Measurements from ENCODE around the gene DDX51.

Gene DDX51

DNA sequence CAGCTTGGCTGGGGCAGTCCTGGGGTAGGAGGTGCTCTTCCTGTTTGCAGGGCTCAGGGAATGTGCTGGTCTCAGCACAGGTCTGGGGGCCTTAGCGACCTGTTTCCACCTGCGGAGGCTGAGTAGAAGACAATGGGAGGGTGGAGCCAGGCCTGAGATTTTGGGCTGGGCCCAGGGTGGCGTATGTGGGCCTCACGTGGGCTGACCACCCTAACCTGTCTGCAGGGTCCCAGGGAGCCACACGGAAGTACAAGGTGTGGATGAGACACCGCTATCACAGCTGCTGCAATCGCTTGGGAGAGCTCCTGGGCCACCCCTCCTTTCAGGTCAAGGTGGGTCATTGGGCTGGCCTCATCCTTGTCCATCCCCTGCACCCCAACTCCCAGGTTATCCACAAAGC is 1.2 kb upstream of the DDX51 start:
- H3K27ac ChIP-seq, result peak overlapping the region; percentile 88
- TF ChIP-seq, protein P1, sequence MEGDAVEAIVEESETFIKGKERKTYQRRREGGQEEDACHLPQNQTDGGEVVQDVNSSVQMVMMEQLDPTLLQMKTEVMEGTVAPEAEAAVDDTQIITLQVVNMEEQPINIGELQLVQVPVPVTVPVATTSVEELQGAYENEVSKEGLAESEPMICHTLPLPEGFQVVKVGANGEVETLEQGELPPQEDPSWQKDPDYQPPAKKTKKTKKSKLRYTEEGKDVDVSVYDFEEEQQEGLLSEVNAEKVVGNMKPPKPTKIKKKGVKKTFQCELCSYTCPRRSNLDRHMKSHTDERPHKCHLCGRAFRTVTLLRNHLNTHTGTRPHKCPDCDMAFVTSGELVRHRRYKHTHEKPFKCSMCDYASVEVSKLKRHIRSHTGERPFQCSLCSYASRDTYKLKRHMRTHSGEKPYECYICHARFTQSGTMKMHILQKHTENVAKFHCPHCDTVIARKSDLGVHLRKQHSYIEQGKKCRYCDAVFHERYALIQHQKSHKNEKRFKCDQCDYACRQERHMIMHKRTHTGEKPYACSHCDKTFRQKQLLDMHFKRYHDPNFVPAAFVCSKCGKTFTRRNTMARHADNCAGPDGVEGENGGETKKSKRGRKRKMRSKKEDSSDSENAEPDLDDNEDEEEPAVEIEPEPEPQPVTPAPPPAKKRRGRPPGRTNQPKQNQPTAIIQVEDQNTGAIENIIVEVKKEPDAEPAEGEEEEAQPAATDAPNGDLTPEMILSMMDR (conservative IDR thresholded peaks at IDR 0.05), result no peak
- no peak for TF ChIP-seq ZFX (IDR thresholded peaks at IDR 0.05)

DNA sequence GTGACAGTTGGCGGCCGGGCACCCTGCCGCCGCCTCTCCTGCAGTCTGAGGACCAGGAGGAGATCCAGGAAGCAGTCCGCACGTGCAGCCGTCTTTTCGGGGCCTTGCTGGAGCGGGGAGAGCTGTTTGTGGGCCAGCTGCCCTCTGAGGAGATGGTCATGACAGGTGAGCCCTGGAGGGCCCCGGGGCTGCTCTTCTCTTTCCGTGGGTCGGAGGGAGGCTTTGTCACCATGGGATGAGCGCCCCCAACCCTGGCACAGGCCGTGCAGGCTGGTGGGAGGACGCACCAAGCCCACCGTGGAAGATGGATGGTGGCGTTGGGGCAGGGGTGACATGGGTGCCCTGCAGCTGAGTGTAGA is 670 bp upstream of the DDX51 start:
- TF ChIP-seq ZFX (IDR thresholded peaks at IDR 0.05), result no peak
- TF ChIP-seq, protein P1 (conservative IDR thresholded peaks at IDR 0.05), result no peak
- peak overlapping the region; percentile 88 for H3K27ac ChIP-seq

- H3K27ac ChIP-seq, result peak overlapping the region; percentile 88
These were observed 615 bp downstream of the DDX51 start for GRCh38 chr12:132143336-132144071.

DNA sequence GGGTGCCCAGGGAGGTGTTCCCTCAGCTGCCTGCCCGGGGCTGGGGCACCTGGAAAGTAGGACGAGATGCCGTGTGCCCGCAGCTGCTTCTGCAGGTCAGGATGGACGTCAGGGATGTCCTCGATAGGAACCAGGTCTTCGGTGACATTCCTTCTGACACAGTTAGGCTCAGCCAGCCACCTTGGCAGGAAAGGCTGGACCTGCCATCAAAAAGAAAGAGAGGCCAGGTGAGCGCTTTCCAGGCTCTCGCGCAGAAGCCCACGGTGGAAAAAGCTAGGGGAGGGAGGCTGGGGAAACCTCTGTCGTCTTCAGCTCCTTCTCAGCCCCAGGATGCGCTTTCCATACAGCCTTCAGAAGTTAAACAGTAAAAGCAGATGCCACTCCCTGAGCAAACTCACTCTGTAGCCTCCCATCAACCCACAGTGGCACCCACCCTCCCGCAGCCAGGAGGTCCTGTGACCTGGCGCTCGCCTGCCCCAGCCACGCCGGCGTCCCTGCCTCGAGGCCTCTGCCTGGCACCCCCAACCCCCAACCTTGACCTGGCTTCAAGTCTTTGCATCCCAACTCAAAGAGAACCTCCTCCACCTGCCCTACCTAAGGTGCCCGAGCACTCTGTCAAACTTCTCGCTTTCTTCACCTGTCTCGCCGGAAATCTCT is 1.3 kb downstream of the DDX51 start:
- H3K27ac ChIP-seq, result peak overlapping the region; percentile 88
- TF ChIP-seq, protein P1 (conservative IDR thresholded peaks at IDR 0.05), result no peak
- no peak for TF ChIP-seq ZFX (IDR thresholded peaks at IDR 0.05)

More at GRCh38 chr12:132143336-132144071, 615 bp downstream of the DDX51 start:
- TF ChIP-seq, protein P1 (conservative IDR thresholded peaks at IDR 0.05), result no peak
- no peak for TF ChIP-seq ZFX (IDR thresholded peaks at IDR 0.05)

DNA sequence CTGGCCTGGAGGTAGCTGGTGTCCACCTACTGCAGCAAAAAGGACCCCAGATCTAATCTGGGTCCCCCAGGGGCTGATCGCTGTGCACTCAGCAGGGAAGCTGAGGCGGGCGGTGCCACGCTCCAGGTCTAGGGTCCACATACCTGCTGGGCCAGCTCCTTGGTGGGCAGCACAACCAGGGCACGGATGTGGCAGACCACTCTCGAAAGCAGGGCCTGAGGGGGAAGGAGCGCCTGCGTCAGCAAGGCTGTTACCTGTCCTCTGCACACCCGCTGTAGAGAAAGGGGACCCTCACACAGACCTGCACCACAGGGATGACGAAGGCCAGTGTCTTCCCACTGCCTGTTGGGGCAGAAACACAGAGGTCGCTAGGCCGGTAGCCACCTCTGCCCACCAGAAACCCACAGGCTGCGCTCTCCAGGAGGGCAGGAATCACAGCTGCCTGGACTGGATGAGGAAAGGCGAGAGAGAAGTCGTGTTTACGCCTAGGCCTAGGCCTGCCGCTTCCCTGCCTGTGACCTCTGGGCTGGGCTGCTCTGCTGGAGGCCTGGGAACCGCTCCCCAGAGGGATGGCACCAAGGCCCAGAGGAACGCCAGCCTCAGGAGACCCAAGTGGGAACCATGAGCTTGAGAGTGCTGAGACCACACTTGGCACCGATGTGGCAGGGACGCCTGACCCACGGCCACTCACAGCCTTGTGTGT is 2.0 kb downstream of the DDX51 start:
- H3K27ac ChIP-seq, result no peak overlapping the region
- TF ChIP-seq ZFX (IDR thresholded peaks at IDR 0.05), result no peak
- TF ChIP-seq, protein P1 (conservative IDR thresholded peaks at IDR 0.05), result no peak

DNA sequence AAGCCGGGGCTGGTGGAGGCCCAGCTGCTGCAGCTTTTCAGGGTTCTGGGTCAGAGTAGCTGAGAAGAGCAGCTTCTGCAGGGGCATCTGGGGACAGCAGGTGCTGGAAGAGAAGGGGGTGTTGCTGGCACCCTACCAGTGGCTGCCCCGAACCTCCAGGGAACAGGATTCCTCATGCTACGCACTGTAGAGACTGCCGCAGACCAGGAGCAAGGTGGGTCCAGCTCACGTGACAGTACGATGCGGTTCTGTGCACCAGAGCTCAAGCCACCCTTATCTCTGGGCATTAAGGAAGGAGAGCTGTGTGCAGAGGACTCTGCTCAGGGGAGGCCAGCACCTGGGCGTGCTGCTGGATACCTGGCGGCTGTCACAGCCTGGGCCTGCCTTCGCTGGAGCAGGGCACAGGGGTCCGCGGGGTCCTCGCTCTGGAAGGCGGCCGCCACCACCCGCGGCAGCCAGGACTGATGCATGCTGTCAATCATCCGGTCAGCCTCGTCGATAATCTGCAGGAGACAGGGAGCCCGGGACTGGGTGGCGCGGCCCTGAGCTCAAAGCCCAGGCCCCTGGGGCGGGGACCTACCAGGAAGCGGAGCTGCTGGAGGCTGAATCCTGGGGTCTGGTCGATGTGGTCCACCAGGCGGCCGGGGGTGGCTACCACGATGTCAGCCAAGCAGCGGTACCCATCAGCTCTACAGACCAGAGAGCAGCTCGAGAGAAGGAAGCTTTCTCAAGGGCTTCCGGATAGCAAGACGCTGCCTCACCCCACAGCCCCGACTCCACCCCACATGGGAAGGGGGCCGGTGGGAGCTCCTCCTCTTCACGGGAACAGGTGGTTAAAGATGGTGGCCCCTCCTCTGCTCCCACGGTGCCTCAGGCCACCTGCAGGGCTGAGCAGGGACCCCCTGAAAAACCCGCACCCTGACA is 2.9 kb downstream of the DDX51 start:
- TF ChIP-seq, protein P1 (conservative IDR thresholded peaks at IDR 0.05), result no peak
- TF ChIP-seq ZFX (IDR thresholded peaks at IDR 0.05), result no peak
- no peak overlapping the region for H3K27ac ChIP-seq
